NT2/D1 (cell line): ENCODE measurements around the gene MRPS10.

Experiments
- SUZ12 ChIP-seq: IDR thresholded peaks from 2 replicates; pipeline ENCODE4 v1.6.1; 2011; ENCODE audit not compliant: insufficient read length, insufficient read depth; ENCODE audit errors: extremely low read depth
- YY1 ChIP-seq: IDR thresholded peaks from 2 replicates; pipeline ENCODE4 v1.6.1; 2011; ENCODE audit not compliant: insufficient read length, insufficient read depth
- ZNF274 ChIP-seq: IDR thresholded peaks from 2 replicates; pipeline ENCODE4 v1.6.1; 2011; ENCODE audit warnings: mild to moderate bottlenecking, low read depth, low read length

DNA sequence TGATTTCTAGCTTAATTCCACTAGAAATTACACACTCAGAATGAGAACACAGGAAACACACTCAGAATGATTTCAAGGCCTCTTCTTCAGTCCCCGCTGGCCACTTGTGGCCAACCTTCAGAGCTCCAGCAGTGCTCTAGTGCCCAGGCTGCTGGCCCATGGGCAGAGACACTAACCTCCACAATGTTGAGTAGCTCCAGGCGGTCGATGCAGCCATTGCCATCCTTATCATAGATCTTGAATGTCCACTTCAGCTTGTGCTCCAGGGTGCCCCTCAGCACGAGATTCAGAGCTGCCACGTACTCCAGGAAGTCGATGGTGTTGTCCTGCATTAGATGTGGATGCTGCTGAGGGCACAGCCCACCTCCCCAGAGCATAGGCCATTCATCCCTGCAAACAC, 29.3 kb downstream of the MRPS10 start:
- TF ChIP-seq YY1 (no peak), SUZ12 (no peak), ZNF274 (no peak)
